ENCODE results near the gene ERBB4.

GRCh38 chr2:211751848-211752247 lies 786.8 kb downstream of the ERBB4 start:
- TF ChIP-seq, protein P1, sequence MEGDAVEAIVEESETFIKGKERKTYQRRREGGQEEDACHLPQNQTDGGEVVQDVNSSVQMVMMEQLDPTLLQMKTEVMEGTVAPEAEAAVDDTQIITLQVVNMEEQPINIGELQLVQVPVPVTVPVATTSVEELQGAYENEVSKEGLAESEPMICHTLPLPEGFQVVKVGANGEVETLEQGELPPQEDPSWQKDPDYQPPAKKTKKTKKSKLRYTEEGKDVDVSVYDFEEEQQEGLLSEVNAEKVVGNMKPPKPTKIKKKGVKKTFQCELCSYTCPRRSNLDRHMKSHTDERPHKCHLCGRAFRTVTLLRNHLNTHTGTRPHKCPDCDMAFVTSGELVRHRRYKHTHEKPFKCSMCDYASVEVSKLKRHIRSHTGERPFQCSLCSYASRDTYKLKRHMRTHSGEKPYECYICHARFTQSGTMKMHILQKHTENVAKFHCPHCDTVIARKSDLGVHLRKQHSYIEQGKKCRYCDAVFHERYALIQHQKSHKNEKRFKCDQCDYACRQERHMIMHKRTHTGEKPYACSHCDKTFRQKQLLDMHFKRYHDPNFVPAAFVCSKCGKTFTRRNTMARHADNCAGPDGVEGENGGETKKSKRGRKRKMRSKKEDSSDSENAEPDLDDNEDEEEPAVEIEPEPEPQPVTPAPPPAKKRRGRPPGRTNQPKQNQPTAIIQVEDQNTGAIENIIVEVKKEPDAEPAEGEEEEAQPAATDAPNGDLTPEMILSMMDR (IDR thresholded peaks at IDR 0.05): no peak
- TF ChIP-seq EP300 (IDR thresholded peaks at IDR 0.05) (no peak), MAX (IDR thresholded peaks at IDR 0.05) (no peak), REST (IDR thresholded peaks at IDR 0.05) (no peak), GATA3 (IDR thresholded peaks at IDR 0.05; ENCODE audit: borderline replicate concordance) (no peak), SREBF2 (IDR thresholded peaks at IDR 0.05) (no peak)
